HL-60 (cell line): Measurements from ENCODE around the gene ADRA2C.

Experiments
- DNase-seq, 2 experiments: peaks; one replicate each; pipeline ENCODE4 v3.0.0-alpha.2; 2010 to 2020; ENCODE audit warnings: low read depth in 1 of 2, low spot score in 1 of 2
- H3K27ac ChIP-seq: fragments of 250-450 bp; sonication (Bioruptor Pico); replicated peaks from 2 replicates; pipeline ENCODE4 v1.5.1; 2020; ENCODE audit warnings: mild to moderate bottlenecking, moderate library complexity
- H3K27me3 ChIP-seq: fragments of 250-450 bp; sonication (Bioruptor Pico); 2 replicates; pipeline ENCODE4 v1.5.1; 2021; ENCODE audit warnings: mild to moderate bottlenecking, moderate library complexity; ENCODE audit not compliant: insufficient read depth, poor library complexity, severe bottlenecking
- H3K4me3 ChIP-seq: replicated peaks from 2 replicates; pipeline ENCODE4 v1.5.1; 2011; ENCODE audit warnings: mild to moderate bottlenecking, control low read depth, low read length; ENCODE audit not compliant: insufficient read depth
- CTCF ChIP-seq: IDR thresholded peaks from one replicate; pipeline ENCODE4 v1.5.1; 2011; ENCODE audit warnings: low read length, control low read depth, inconsistent platforms; ENCODE audit not compliant: insufficient read depth
- GABPA ChIP-seq: IDR thresholded peaks from 2 replicates; pipeline ENCODE4 v1.6.1; 2012; ENCODE audit warnings: low read depth
- POLR2AphosphoS5 ChIP-seq: IDR thresholded peaks from 2 replicates; pipeline ENCODE4 v1.6.1; 2012; ENCODE audit warnings: low read depth
- REST ChIP-seq: IDR thresholded peaks from 2 replicates; pipeline ENCODE4 v1.6.1; 2012; ENCODE audit warnings: low read depth; ENCODE audit not compliant: insufficient replicate concordance
- SPI1 ChIP-seq: IDR thresholded peaks from 2 replicates; pipeline ENCODE4 v1.6.1; 2012; ENCODE audit warnings: low read depth, mild to moderate bottlenecking, borderline replicate concordance

The ADRA2C gene

GRCh38 chr4:3783693-3784306 is 17.6 kb downstream of the ADRA2C start:
- Histone ChIP-seq H3K4me3 (no peak overlapping the region), H3K27me3 (no peaks in the 10 kb centered on the region), H3K27ac (no peak overlapping the region)
- TF ChIP-seq SPI1 (no peak), GABPA (no peak), CTCF (no peak), REST (no peak), POLR2AphosphoS5 (no peak)
- DNase-seq = no peak

GRCh38 chr4:3784454-3785291 is 18.5 kb downstream of the ADRA2C start:
- no peak for TF ChIP-seq GABPA
- TF ChIP-seq SPI1 = no peak
- TF ChIP-seq POLR2AphosphoS5 = no peak
- no peak for TF ChIP-seq CTCF
- no peak for TF ChIP-seq REST
- Histone ChIP-seq H3K27me3 (no peaks in the 10 kb centered on the region), H3K27ac (no peak overlapping the region), H3K4me3 (no peak overlapping the region)
- DNase-seq = no peak

GRCh38 chr4:3785292-3785565 is 19.0 kb downstream of the ADRA2C start:
- H3K27ac ChIP-seq = no peak overlapping the region
- no peak for DNase-seq
- no peaks in the 10 kb centered on the region for H3K27me3 ChIP-seq
- TF ChIP-seq GABPA (no peak), POLR2AphosphoS5 (no peak), SPI1 (no peak), CTCF (no peak), REST (no peak)
- no peak overlapping the region for H3K4me3 ChIP-seq
